Prostate gland (tissue), 2 donors: Measurements from ENCODE around the gene GRAMD1A. TPM values are rescaled to one million over a fixed set of nuclear protein-coding genes. Genes with fewer than 3 reads are reported as not detected.

ENCODE experiments used
- DNase-seq: peaks from one replicate; pipeline ENCODE4 v3.0.0-alpha.2; 2019; ENCODE audit warnings: low spot score
- H3K27ac ChIP-seq, 2 donors: fragments of 200-600 bp; sonication (generic); 2 replicates each; pipeline ENCODE4 v1.5.1; 2017 to 2019
- H3K27me3 ChIP-seq: fragments of 200-600 bp; sonication (generic); replicated peaks from 2 replicates; pipeline ENCODE4 v1.5.1; 2019; ENCODE audit not compliant: insufficient read depth
- H3K36me3 ChIP-seq, 2 donors: fragments of 200-600 bp; sonication (generic); 1 replicate in 1 of 2; 2 replicates in 1 of 2; pipeline versions ENCODE4 v1.5.1 to v1.8.1; 2017 to 2019
- H3K4me1 ChIP-seq: fragments of 200-600 bp; sonication (generic); replicated peaks from 2 replicates; pipeline ENCODE4 v1.5.1; 2019
- H3K4me3 ChIP-seq, 2 donors: fragments of 200-600 bp; sonication (generic); 2 replicates each; pipeline ENCODE4 v1.5.1; 2017 to 2019
- H3K9me3 ChIP-seq: fragments of 200-600 bp; sonication (generic); 2 replicates; pipeline ENCODE4 v1.5.1; 2017
- POLR2A ChIP-seq: fragments of 450-650 bp; IDR thresholded peaks from one replicate; pipeline ENCODE4 v1.6.1; 2016; ENCODE audit warnings: antibody characterized with exemption, mild to moderate bottlenecking
- POLR2AphosphoS5 ChIP-seq: sonication (generic); formaldehyde crosslinking; IDR thresholded peaks from one replicate; pipeline ENCODE4 v1.6.1; 2017; ENCODE audit warnings: antibody characterized with exemption
- WGBS: methylation state at CpG from one replicate; pipeline ENCODE4 v1.1.5; 2018; 5-methylcytosine and 5-hydroxymethylcytosine counted together
- intact Hi-C: fragments of 100-400 bp; cut with DNase I; formaldehyde crosslinking; loops from one replicate; pipeline ENCODE4 v1.14.2; 2022
- total RNA-seq, 2 donors: library from RNA; depleted of rRNA; stranded (reverse); fragments of >200 nt; gene quantifications; one replicate each; pipeline ENCODE4 v1.1.0, GENCODE V29; 2016
- TF ChIP-seq, protein P1 (sequence below), 4 experiments: fragments of 200-600 bp in 2 of 4; fragments of 450-650 bp in 2 of 4; sonication (generic) in 2 of 4; IDR thresholded peaks; 1 replicate in 3 of 4; 2 replicates in 1 of 4; pipeline ENCODE4 v1.5.1; 2016 to 2019; ENCODE audit warnings: antibody characterized with exemption in 4 of 4, mild to moderate bottlenecking in 2 of 4, moderate library complexity in 2 of 4

The GRAMD1A gene
- total RNA-seq, 2 donors from 2014 or later = 32.2 to 120 TPM

DNA sequence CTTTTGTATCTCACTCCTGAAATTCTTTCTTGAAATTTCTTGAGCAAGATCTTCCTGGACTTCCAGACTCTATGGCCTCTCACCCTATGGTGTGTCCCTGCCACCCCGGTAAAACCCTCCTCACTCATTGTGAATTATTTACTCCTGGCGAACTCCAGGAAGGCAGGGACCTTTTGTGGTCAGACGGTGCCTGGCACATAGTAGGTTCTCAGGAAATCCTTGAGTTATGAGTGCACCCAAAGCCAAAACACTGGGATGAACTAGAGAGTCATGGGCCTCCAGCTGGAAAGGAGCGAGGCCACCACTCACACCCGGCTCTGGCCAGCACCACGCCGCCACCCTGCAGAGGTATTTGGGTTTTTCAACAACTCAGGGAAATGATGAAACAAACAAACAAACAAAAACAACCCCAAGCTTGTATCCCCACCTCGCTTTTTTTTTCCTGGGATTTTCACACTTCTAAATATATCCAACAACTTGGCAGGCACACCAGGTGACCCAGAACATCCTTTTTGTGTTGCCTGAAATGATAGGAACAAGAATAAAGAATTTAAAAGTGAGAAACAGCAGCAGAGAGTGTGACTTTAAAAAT is 52.6 kb downstream of the GRAMD1A start:
- intact Hi-C loops = no loop called here
- Histone ChIP-seq H3K27me3 (no peaks in the 10 kb centered on the region), H3K27ac (no peak overlapping the region), H3K4me1 (peaks cover 7% of the 10 kb centered on the region), H3K4me3 (no peak overlapping the region), H3K36me3 (no peaks in the 10 kb centered on the region), H3K9me3 (no peaks in the 10 kb centered on the region)
- TF ChIP-seq POLR2AphosphoS5 = no peak
- no peak for TF ChIP-seq POLR2A
- TF ChIP-seq, protein P1, sequence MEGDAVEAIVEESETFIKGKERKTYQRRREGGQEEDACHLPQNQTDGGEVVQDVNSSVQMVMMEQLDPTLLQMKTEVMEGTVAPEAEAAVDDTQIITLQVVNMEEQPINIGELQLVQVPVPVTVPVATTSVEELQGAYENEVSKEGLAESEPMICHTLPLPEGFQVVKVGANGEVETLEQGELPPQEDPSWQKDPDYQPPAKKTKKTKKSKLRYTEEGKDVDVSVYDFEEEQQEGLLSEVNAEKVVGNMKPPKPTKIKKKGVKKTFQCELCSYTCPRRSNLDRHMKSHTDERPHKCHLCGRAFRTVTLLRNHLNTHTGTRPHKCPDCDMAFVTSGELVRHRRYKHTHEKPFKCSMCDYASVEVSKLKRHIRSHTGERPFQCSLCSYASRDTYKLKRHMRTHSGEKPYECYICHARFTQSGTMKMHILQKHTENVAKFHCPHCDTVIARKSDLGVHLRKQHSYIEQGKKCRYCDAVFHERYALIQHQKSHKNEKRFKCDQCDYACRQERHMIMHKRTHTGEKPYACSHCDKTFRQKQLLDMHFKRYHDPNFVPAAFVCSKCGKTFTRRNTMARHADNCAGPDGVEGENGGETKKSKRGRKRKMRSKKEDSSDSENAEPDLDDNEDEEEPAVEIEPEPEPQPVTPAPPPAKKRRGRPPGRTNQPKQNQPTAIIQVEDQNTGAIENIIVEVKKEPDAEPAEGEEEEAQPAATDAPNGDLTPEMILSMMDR (IDR thresholded peaks at IDR 0.05) = no peak
- WGBS = 74% methylated on average over 8 of the region's 8 CpGs
- DNase-seq = no peak

DNA sequence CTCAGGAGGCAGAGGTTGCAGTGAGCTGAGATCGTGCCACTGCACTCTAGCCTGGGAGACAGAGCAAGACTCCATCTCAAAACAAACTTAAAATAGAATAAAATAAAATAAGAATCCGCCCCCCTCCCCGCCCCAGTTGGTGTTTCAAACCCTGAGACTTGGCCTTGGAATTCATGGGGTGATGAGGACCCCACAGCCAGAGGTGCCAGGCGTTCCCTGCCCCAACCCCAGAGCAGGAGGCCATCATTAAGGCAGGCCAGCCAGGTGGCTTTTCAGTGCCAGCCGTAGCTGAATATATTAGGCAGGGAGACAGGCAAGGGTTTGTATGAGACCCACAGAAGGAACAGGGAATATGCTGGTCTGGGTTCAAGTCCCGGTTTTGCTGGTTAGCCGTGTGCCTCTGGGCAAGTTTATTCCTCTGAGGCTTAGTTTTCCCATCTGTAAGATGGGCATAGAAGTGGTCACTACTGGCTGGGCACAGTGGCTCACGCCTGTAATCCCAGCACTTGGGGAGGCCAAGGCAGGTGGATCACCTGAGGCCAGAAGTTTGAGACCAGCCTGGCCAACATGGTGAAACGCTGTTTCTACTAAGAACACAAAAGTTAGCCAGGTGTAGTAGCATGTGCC is 53.7 kb downstream of the GRAMD1A start:
- intact Hi-C loops = no loop called here
- Histone ChIP-seq H3K27me3 (no peaks in the 10 kb centered on the region), H3K9me3 (no peaks in the 10 kb centered on the region), H3K4me1 (peaks cover 3% of the 10 kb centered on the region), H3K27ac (no peak overlapping the region), H3K36me3 (no peaks in the 10 kb centered on the region), H3K4me3 (no peak overlapping the region)
- DNase-seq = no peak
- TF ChIP-seq, protein P1 (IDR thresholded peaks at IDR 0.05) = no peak
- no peak for TF ChIP-seq POLR2AphosphoS5
- TF ChIP-seq POLR2A = no peak
- WGBS = 81% methylated on average over 9 of the region's 9 CpGs

DNA sequence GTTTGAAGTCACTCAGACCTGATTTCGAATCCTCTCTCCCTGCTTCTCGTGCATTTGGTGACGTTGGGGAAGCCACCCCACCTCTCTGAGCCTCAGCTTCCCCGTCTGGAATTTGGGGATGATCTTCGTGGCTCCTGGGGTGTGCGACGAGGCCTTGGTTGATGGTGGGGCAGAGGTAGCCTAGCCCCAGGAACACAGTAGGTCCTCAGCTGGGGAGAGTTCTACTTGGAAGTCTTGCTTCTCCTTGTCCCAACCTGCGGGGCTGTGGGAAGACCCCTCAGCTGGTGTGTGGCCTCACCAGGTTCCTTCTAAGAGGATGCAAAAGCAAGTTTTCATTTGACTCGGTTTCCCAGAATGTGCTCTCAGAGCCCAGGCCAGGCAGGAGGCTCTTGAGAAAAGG is 54.5 kb downstream of the GRAMD1A start:
- Histone ChIP-seq H3K4me3 (no peak overlapping the region), H3K36me3 (no peaks in the 10 kb centered on the region), H3K27ac (no peak overlapping the region), H3K27me3 (no peaks in the 10 kb centered on the region), H3K9me3 (no peaks in the 10 kb centered on the region), H3K4me1 (no peaks in the 10 kb centered on the region)
- TF ChIP-seq, protein P1 (IDR thresholded peaks at IDR 0.05) = no peak
- no peak for TF ChIP-seq POLR2A
- no peak for DNase-seq
- 87% methylated on average over 9 of the region's 9 CpGs for WGBS
- intact Hi-C loops = no loop called here

DNA sequence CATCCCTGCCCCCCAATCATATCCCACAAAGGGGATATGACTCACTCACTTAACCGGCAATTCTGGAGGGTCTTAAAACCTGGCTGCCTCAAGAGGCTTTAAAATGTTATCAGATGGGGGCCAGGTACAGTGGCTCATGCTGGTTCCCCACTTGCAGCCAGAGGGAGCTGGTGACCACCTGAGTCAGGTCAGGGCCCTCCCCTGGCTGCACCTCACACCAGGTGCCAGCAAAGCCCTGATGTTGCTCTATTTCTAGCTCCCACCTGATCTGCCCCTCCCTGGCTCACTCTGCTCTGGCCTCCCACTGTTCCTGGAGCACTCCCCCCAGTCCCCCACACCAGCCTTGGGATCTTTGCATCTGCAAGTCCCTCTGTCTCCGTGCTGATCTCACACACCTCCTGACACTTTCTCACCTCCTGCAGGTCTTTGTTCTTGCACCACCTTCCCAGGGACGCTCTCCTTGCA is 55.6 kb downstream of the GRAMD1A start:
- Histone ChIP-seq H3K27ac (no peak overlapping the region), H3K9me3 (no peaks in the 10 kb centered on the region), H3K4me1 (no peaks in the 10 kb centered on the region), H3K27me3 (no peaks in the 10 kb centered on the region), H3K4me3 (no peak overlapping the region), H3K36me3 (no peaks in the 10 kb centered on the region)
- no peak for TF ChIP-seq POLR2A
- TF ChIP-seq, protein P1 (IDR thresholded peaks at IDR 0.05) = peak in 3 of 4 experiments; percentile 14 to 51 (median 24)
- intact Hi-C loops = no loop called here
- WGBS = 30% methylated on average over 3 of the region's 3 CpGs
- no peak for DNase-seq

DNA sequence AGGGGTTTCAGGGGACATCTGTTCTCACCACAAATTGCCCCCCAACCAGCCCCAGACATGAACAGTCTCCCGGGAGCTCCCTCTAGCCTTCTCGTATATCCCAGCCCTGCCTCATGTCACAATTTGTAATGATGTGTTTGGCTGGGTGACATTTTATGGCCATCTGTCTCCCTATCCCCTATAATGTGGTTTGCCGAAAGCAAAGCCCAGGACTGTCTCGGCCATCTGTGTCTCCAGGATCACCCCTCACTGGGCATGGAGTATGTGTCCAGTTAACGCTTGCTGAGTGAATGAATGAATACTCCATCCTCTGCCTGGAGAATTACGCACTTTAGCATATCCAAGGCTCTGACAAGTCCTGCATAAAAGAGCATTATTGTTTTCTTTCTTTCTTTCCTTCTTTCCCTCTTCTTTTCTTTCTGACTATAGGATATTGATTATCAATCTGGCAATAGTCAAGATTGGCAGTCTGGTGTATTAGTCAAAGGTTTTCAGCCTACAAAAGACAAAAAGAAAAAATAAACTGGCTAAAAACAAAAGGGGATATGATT is 56.5 kb downstream of the GRAMD1A start:
- 68% methylated on average over 6 of the region's 6 CpGs for WGBS
- Histone ChIP-seq H3K36me3 (no peaks in the 10 kb centered on the region), H3K9me3 (no peaks in the 10 kb centered on the region), H3K27ac (no peak overlapping the region), H3K4me1 (no peaks in the 10 kb centered on the region), H3K4me3 (no peak overlapping the region), H3K27me3 (no peaks in the 10 kb centered on the region)
- TF ChIP-seq, protein P1 (IDR thresholded peaks at IDR 0.05) = no peak
- TF ChIP-seq POLR2A (no peak), POLR2AphosphoS5 (no peak)
- no peak for DNase-seq
- intact Hi-C loops = no loop called here
